RPMI8226 (cell line): Measurements from ENCODE around the gene EXOSC1.
"Not testable (repeated sequence)": the region's sequence is repeated elsewhere in the genome, so short reads cannot be mapped to it uniquely, and the experiment has no call there.

Experiments
- DNase-seq: peaks from one replicate; pipeline ENCODE4 v3.0.0-alpha.2; 2015

EXOSC1 gene

DNA sequence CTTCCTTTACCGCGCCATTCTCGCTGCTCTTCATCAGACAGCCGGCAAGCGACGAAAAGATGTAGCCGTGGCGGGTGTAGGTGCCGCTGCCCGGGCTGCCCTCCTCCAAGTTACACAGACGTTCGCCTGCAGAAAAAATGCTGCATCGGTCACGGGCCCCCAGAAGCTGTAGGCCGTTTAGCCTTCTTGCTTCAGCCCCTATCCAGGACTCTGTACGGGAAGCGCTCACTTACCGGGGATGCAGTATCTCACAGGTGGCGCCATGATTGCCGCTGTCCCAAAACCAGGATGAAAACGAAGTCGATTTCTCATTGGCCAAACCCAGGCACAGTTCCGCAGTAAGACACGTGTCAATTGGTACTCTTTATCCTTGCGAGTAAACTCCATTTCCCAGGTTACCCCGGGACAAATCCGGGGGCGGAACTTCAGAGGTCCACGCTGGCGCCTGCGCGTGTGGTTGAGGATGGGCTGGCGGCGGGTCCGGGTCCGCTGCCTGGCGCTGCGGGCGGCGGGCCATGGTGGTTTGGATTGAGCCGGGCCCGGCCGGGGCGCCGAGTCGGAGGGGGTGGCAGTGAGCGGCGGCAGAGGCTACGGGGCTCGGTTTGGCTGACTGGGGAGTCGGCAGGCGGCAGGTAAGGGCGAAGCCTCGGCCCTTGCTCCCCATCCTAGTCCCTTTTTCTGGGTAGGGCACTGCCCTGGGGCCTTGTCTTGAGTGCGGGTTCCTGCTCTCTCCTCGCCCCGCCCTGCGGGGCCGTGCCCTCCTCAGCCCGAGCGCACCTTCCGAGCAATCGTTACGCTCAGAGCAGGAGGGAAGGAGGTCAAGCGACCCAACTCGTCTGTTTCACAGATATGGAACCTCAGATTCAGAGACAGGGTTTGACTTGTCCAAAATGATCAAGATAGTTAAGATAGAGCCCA lies at the start of gene EXOSC1, which contains the start of gene ZDHHC16:
TSS of gene EXOSC1 (minus strand) at position 285 of the 918 bp plus-strand sequence. CDS start at position 264, 21 bp downstream.
TSS of gene ZDHHC16 (plus strand) at position 454 of the 918 bp plus-strand sequence. CDS start 5,501 bp downstream, outside the sequence.
- peak; percentile 91 for DNase-seq

DNA sequence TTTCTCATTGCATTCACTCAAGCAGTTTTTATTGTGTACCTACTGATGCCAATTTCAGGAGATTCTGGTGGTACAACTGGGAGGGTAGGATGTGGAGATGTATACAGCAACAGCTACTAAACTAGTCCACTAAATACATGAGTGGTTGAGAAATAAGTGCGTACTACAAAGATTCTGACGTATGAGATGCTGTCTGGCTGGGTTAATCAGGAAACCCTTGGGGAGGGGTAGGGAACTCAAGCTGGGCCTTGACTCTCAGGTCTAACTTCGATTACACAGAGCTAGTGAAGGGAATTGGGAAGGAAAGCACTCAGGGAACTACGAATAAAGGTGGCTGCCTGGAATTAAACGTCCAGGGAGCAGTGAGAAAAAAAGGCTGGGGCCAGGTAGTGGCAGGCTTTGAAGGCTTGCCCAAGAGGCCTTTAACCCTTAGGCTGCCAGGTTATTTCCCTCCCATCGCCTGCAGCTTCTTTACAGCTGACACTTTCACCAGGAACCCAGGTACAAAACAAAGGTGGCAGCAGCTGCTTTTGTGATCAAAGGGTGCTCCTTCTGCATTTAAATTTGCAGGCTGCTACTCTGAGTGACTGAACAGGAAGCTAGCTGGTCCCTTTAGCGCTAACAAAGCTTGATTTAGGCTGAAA lies 49.2 kb upstream of the EXOSC1 start:
- DNase-seq: no peak

- DNase-seq: no peak
These were observed 48.3 kb upstream of the EXOSC1 start for GRCh38 chr10:97494151-97494550.

GRCh38 chr10:97490592-97490991 lies 44.8 kb upstream of the EXOSC1 start:
- DNase-seq: no peak

- DNase-seq: no peak
These were observed 40.0 kb upstream of the EXOSC1 start for GRCh38 chr10:97485647-97486281.

DNA sequence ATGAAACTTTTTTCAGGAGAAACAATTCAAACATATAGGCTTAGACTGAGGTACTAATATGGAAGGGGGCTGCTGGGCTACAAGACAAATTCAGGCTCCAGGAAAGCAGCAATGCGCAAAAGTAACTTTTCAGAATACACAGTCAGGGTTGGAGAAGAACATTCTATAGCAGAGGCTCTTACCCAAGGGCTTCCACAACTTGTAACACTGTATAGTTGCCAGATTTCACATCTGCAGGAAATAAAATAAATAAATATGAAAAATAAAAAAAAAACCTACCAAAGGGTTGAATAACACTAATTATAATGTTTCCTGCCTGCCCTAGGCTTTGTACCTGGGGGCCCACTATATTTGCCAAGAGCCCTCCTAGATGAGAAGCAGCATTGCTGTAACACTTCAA lies 38.1 kb upstream of the EXOSC1 start:
- DNase-seq: no peak

DNA sequence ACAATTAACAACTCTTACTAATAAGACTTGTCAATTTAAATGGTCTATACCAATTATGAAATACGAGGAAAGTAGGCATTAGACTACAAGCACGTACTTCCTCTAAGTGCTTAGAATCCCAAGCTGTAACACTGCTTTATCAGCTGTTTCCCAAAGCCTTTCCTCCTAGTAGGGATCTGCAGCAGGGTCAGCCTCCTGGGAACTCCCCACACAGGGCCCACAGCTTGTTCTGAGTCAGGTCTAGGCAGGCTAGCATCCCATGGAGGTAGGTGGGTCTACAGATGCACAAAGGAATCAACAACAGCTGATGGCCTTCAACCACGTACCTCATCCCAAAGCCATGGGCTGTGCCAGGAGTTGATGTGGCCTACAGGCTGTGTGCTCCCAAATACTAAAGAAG lies 37.7 kb upstream of the EXOSC1 start:
- DNase-seq: no peak

DNA sequence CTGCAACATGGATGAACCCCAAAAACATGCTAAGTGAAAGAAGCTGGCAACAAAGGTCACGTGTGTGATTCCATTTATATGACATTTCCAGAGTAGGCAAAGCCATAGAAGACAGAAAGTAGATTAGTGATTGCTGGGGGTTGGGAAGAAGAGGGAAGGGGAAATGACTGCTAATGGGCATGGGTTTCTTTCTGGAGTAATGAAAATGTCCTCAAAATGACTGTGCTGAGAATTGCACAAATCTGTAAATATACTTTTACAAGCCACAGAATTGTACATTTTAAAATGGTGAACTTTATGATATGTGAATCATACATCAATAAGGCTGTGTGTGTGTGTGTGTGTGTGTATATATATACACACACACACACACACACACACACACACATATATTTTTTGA lies 36.6 kb upstream of the EXOSC1 start:
- DNase-seq: no peak

DNA sequence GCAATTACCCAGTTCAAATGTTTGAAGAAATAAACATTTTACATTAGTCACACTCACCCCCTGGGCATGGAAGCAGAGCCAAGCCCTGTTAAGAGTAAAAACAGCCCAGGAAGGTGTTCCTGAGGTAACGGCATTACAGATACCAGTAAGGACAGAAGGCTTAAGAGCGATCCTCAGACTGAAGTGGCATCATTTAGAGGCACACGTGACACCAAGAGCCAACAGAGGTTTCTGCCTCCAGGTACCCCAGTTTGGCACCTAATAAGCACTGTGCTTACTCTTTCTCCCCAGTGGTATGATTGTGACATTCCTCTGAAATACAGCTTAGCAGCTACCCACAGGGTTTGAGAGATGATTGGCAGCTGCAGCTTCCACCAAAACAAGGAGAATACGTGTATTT lies 35.3 kb upstream of the EXOSC1 start:
- no peak for DNase-seq

GRCh38 chr10:97479939-97480338 lies 34.1 kb upstream of the EXOSC1 start:
- no peak for DNase-seq

GRCh38 chr10:97479410-97479809 lies 33.6 kb upstream of the EXOSC1 start:
- not testable (repeated sequence) for DNase-seq

GRCh38 chr10:97475936-97476594 lies 30.3 kb upstream of the EXOSC1 start:
- no peak for DNase-seq

GRCh38 chr10:97474918-97475317 lies 29.1 kb upstream of the EXOSC1 start:
- no peak for DNase-seq

GRCh38 chr10:97468781-97469180 lies 23.0 kb upstream of the EXOSC1 start:
- DNase-seq: not testable (repeated sequence)

DNA sequence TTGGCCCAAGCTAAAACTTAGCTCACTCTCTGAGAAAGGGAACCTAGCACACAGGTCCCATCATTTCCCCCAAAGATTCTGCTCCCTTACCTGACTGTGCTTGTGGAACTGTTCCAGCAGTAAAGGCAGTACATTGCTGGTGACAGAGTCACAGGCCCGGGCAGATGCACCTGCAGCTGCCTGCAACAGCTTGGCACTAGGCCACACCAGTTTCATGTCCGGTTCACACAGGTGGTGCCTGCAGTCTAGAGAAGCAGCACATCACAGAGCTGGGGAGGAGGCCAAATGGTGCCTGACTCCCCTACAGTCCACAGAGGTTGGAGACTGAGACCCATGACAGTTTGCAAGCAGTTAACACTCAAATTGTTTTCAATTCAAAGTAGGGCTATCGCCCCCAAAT lies 22.4 kb upstream of the EXOSC1 start:
- peak; percentile 93 for DNase-seq

DNA sequence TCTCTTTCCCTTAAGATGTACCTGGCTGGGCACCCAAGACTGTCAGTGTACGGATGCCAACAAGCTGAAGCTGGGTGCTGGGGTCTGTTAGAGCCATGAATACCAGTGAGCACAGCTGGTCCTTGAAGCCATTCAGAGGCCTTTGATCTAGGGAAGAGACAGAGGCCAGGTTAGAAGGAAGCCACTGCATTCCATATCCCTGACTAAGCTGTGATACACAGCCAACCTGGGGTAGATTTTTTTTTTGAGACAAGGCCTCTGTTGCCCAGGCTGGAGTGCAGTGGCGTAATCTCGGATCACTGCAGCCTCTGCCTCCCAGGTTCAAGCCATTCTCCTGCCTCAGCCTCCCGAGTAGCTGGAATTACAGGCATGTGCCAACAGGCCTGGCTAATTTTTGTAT lies 20.9 kb upstream of the EXOSC1 start:
- DNase-seq: no peak

DNA sequence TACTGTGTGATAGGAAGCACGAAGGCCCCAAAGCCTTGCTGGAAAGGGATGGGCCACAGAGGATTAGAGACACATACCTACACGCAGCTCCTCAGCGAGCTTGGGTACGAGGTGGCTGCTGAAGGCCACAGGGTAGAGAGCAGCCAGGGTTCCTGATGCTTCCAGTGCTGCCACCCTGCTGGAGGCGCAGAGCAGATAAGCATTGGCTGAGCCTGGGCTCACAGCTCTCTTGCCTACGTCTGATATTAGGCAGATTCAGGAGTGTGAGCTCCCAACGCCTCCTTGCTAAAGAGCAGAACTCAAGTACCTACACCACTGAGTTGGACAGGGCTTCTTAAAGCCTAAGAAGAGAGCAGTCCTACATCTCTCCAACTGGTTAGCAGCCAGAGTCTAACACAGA lies 20.2 kb upstream of the EXOSC1 start:
- DNase-seq: no peak

- no peak for DNase-seq
These were observed 18.4 kb upstream of the EXOSC1 start for GRCh38 chr10:97464226-97464625.

- peak; percentile 49 for DNase-seq
These were observed 17.7 kb upstream of the EXOSC1 start for GRCh38 chr10:97463363-97464132.

- no peak for DNase-seq
These were observed 16.5 kb upstream of the EXOSC1 start for GRCh38 chr10:97462309-97462708.

DNA sequence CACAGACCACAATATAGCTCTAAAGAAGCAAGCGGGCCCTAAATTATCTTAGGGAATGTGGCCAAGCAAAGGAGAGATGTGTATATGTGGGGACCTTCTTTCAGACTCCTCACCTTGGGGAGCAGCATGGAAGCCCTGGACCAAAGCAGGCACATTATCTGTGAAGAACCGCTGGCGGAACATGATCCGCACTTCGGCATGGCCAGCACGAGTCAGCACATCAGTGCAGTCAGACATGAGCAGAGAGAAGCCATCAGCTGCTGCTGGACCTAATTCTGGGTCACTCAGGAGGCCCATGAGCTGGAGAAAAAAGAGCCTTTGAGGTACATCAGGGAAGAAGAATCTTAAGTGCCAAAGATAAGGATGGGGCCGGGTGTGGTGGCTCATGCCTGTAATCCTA lies 14.1 kb upstream of the EXOSC1 start:
- no peak for DNase-seq

- no peak for DNase-seq
These were observed 13.3 kb upstream of the EXOSC1 start for GRCh38 chr10:97459111-97459510.
